HG03575 (cell line): Measurements from ENCODE around the gene ARAP1.

Experiments used
- ATAC-seq: cut with Tn5 transposase; IDR thresholded peaks from one replicate; pipeline ENCODE4 v1.9.1; 2021; ENCODE audit not compliant: unreplicated experiment, insufficient number of reproducible peaks, low FRiP score; ENCODE audit errors: extremely low read depth

The ARAP1 gene

DNA sequence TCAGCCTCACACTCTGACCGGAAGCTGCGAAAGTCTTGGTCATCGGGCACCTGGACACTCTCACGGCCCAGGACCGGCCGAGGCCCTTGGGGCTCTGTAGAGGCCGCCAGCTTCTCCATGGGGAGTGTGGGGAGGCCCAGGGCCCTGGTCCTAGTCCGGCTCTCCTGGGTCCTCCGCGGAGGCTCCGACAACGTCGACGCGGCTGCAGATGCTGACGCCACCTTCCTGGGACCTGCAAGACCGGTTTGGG lies 28.8 kb upstream of the ARAP1 start:
- no peak for ATAC-seq

DNA sequence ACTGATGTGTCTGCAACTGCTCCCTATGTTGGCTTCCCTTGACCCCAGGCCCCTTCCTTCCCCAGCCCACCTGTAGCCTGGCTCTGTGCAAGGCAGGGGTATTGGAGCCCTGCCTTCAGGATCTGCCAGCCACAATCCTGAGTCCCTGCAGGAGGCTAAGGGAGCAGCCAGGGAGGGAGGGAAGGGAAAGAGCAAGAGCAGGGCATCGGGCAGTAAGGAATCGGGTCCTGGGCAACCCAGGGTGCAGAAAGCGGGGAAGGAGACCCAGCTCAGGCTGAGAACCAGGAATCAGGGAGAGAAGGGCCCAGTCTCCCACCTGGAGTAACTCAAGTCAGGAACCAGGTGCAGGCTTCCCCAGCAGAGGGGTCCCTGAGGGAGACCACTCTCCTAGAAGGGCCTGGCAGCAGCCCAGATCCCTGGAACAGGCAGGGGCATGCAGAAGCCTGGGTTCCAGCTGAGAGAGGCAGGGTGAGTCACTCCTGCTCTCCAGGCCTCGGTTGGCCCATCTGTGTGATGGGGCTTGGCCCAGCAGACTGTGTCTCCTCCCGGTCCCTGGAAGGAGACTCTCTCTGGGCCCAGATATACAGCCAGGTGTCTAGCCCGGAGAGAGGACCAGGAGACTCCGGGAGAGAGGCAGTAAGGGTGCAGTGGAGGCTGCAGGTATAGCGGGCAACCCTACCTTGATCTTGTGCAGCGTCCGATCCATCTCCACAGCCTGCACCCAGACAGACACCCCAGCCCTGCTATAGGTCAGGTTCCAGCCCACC lies 28.3 kb upstream of the ARAP1 start:
- no peak for ATAC-seq

- no peak for ATAC-seq
Measured at GRCh38 chr11:72779495-72780128, 27.4 kb upstream of the ARAP1 start.

DNA sequence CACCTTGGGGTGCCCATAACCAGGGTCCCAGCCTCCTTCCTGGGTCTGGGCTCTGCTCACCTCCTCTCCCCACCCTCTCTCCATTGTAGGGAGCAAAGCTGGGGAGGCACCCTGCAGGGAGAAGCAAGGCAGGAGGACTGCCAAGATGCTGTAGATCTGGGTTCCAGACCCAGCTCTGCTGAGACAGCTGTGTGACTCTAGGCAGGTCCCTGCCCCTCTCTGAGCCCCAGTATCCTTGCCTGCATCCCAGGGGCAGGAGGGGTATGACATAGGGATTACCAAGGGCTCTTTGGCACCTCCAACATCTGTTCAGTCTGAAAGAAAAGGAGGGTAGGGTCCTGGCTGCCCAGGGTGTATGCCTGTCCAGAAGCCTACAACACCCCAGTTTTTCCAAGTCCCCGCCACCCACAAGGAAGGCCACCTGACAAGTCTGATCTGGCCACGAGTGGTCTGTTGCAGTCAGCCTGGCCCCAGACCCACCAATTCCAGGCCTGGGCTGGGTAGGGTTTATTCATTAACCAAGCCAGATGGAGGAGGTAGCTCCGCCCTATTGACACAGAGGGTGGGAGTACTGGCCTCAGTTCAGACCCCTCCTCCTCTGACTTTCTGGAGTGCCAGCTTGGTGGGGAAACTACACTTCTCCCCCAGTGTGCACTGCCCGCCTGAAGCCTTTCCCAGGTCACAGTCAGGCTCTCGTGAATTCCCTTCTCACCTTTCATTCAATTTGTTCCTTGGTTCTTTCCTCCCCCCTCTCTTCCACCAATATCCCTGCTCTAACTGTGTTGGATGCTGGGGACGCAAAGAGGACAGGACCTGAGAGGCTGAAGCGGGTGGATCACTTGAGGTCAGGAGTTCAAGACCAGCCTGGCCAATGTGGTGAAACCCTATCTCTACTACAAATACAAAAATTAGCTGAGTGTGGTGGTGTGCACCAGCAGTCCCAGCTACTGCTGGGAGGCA lies 26.6 kb upstream of the ARAP1 start:
- ATAC-seq = no peak

- ATAC-seq = no peak
Measured at GRCh38 chr11:72777755-72778278, 25.6 kb upstream of the ARAP1 start.

DNA sequence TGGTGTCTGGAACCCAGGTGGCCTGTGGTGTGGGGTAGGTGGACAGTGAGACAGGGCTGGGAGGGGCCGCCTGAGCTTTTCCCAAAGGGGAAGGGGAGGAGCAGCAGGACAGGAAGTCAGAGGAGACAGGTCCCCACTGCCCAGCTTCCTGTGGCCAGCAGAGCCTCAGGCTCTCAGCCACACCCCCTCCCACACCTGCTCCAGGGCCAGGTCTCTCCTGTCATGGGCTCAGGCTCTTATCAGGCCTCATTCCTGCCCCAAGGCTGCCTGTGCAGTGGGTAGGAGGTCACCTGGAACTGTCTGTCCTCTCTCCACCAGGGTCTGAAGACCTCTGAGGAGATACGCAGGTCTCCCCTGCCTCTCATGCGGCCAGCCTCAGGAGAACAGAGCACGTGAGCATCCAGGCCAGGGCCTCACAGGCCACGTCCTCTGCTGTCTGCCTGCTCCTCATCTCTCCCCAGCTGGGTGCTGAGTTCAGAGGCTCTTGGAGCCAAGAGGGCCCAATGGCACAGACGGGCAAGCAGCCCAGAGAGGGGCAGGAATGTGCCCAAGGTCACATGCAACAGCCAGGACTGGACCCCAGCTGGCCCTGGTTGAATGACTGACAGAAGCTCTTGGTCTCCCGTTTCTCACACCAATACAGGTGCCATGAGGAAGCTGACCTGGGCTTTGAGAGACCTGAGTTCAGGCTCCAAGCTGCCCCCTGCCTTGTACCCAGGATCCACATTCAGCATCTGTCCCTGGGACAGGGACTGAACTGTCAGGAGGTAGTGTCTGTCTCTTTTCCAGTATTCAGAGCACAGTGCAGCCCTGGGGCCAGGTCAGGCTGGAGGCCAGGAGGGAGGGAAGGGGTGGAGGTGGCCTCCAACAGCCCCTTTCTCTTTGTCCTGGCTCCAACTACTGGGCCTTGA lies 24.9 kb upstream of the ARAP1 start:
- no peak for ATAC-seq

- no peak for ATAC-seq
Measured at GRCh38 chr11:72776117-72776843, 24.1 kb upstream of the ARAP1 start.

- ATAC-seq = no peak
Measured at GRCh38 chr11:72775288-72776110, 23.3 kb upstream of the ARAP1 start.

GRCh38 chr11:72774499-72774898 lies 22.3 kb upstream of the ARAP1 start:
- ATAC-seq = no peak

GRCh38 chr11:72773696-72774095 lies 21.5 kb upstream of the ARAP1 start:
- no peak for ATAC-seq

DNA sequence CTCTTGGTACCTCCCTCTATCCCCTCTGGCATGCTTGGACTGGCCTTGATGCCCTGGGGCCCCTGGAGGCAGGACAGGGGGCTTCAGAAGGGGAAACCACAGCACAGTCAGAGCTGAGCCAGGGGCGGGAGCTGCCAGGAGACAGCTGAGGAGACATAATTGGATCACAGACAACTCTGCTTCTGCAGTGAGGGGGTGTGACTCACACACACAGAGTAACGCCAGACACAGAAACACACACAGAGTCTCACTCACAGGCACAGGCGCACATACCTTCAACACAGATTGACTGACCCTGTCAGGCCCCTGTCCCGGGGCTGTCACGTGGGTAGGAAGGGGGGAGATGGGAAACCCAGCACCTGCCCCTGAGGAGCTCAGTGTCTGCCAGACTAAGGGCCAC lies 21.1 kb upstream of the ARAP1 start:
- no peak for ATAC-seq

DNA sequence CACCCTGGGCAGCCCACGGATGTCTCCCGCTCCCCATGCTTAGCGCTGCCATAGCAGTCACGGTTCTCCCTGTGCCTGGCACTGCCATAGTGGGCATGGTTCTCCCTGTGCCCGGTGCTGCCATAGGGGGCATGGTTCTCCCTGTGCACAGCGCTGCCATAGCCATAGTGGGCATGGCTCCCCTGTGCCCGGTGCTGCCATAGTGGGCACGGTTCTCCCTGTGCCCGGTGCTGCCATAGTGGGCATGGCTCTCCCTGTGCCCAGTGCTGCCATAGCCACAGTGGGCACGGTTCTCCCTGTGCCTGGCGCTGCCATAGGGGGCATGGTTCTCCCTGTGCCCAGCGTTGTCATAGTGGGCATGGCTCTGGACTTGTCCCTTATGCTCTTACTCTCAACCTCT lies 19.9 kb upstream of the ARAP1 start:
- ATAC-seq = no peak

DNA sequence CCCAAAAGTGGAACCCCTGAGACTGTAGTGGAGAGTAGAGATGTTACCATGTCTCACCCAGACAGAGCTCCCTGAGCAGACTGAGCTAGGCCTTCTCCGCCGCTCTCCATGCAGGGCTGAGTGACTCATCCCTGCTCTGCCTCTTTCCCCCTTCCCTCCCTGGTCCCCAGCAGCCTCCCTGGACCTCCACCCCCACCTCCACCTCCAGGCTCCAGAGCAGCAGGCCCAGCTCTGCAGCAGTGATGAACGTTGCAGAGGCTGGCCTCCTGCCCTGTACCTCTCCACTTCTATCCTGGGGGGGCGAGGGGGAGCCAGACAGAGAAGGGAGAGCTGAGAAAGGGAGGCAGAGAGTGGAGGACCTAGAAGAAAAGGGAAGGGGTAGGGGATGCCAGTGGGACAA lies 19.3 kb upstream of the ARAP1 start:
- ATAC-seq = no peak

GRCh38 chr11:72770799-72771198 lies 18.6 kb upstream of the ARAP1 start:
- no peak for ATAC-seq

DNA sequence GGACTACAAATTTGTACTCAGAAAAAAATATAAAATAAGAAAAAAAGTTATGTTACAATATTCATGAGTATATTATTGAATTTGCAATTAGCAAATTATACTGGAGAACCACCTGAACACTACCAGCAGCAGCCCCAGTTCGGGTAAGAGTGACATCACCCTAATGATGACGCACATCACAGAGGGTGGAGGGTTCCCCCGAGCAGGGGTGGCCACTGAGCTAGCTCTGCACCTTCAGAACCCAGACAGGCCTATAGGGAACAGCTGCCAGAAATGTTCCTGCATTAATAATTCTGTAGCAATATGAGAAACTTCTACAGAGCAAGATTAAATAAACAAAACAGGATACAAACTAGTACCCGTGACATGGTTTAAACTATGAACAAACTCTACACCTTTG lies 17.5 kb upstream of the ARAP1 start:
- ATAC-seq = no peak

GRCh38 chr11:72768581-72768980 lies 16.4 kb upstream of the ARAP1 start:
- ATAC-seq = no peak

GRCh38 chr11:72767203-72768062 lies 15.2 kb upstream of the ARAP1 start:
- ATAC-seq = no peak
